GM12878 (cell line): ENCODE data around the gene RHEBL1. TPM values are rescaled to one million over a fixed set of nuclear protein-coding genes. Genes with fewer than 3 reads are reported as not detected.

ENCODE experiments used
- ATAC-seq: fragments of 200-7000 bp; cut with Tn5 transposase; 3 replicates; pipeline ENCODE4 v1.9.1; 2020; ENCODE audit warnings: mild to moderate bottlenecking, moderate library complexity
- BruUV-seq: library from RNA; stranded (reverse); fragments of 400-500 nt; replicated peaks from 2 replicates; lab custom pipeline; 2021; lab: Mats Ljungman, UMichigan
- CTCF ChIA-PET: fragments of 300-600 bp; sonication (Branson Sonifier 250); formaldehyde crosslinking; extraction: SDS; loops from one replicate; lab custom pipeline; 2021; ENCODE audit warnings: inconsistent platforms; lab: Yijun Ruan, JAX
- POLR2A ChIA-PET: fragments of 350-600 bp; formaldehyde crosslinking; extraction: SDS; loops from one replicate; lab custom pipeline; 2021; ENCODE audit warnings: inconsistent platforms; lab: Charles Lee
- RAD21 ChIA-PET: fragments of 300-600 bp; sonication (Branson Sonifier 250); formaldehyde crosslinking; loops from one replicate; lab custom pipeline; 2023; ENCODE audit warnings: antibody characterized with exemption; ENCODE audit not compliant: unreplicated experiment; lab: Charles Lee
- SMC1A ChIA-PET: fragments of 300-600 bp; sonication (Branson Sonifier 250); formaldehyde crosslinking; loops from one replicate; lab custom pipeline; 2023; ENCODE audit not compliant: unreplicated experiment, uncharacterized antibody; lab: Charles Lee
- DNase-seq: peaks from one replicate; pipeline ENCODE4 v3.0.0-alpha.2; 2011; ENCODE audit warnings: low read depth, low spot score
- FAIRE-seq: peaks from 3 replicates; lab custom pipeline; 2011; peaks lifted over from hg19 to GRCh38; lab: Jason Lieb, UNC
- H2AFZ ChIP-seq: 2 replicates; pipeline ENCODE4 v1.6.0; 2011; ENCODE audit warnings: low read depth, low read length, control low read depth; ENCODE audit not compliant: control insufficient read depth
- H3K27ac ChIP-seq: 2 replicates; pipeline ENCODE4 v1.5.1; 2011; ENCODE audit warnings: control low read depth; ENCODE audit not compliant: control insufficient read depth, insufficient read depth
- H3K27me3 ChIP-seq, 2 experiments: replicated peaks in 1 of 2; 2 replicates each; pipeline versions ENCODE4 v1.6.0 to v1.6.1; 2011; ENCODE audit warnings: low read length in 1 of 2; ENCODE audit not compliant: control insufficient read depth in 2 of 2, insufficient read depth in 2 of 2
- H3K36me3 ChIP-seq, 2 experiments: 2 replicates each; pipeline ENCODE4 v1.5.1; 2011; ENCODE audit warnings: low read length in 1 of 2; ENCODE audit not compliant: control insufficient read depth in 2 of 2, insufficient read depth in 2 of 2
- H3K4me1 ChIP-seq: 2 replicates; pipeline ENCODE4 v1.6.1; 2011; ENCODE audit warnings: mild to moderate bottlenecking, low read length, moderate library complexity, mixed read lengths; ENCODE audit not compliant: control insufficient read depth, insufficient read depth
- H3K4me2 ChIP-seq: 2 replicates; pipeline ENCODE4 v1.6.0; 2011; ENCODE audit warnings: control low read depth; ENCODE audit not compliant: control insufficient read depth, insufficient read depth
- H3K4me3 ChIP-seq: fragments of 200-600 bp; sonication (generic); 2 replicates; pipeline ENCODE4 v1.5.1; 2016
- H3K79me2 ChIP-seq: 2 replicates; pipeline ENCODE4 v1.6.0; 2011; ENCODE audit warnings: low read length; ENCODE audit not compliant: control insufficient read depth, insufficient read depth
- H3K9ac ChIP-seq: 2 replicates; pipeline ENCODE4 v1.8.0; 2011; ENCODE audit warnings: low read length, control low read depth, mixed read lengths; ENCODE audit not compliant: control insufficient read depth, insufficient read depth
- H3K9me3 ChIP-seq: replicated peaks from 3 replicates; pipeline ENCODE4 v1.5.1; 2011; ENCODE audit warnings: mild to moderate bottlenecking, low read length; ENCODE audit not compliant: control insufficient read depth, insufficient read depth
- H4K20me1 ChIP-seq: 2 replicates; pipeline ENCODE4 v1.6.0; 2011; ENCODE audit not compliant: control insufficient read depth, insufficient read depth
- CHD2 ChIP-seq: IDR thresholded peaks from 2 replicates; pipeline ENCODE4 v1.6.1; 2011; ENCODE audit warnings: low read depth, low read length, improper control_type of control experiment, borderline replicate concordance
- IKZF1 ChIP-seq: fragments of 450-650 bp; conservative IDR thresholded peaks from 2 replicates; pipeline ENCODE4 v1.6.1; 2017; ENCODE audit warnings: antibody characterized with exemption, mild to moderate bottlenecking
- JUND ChIP-seq: IDR thresholded peaks from 2 replicates; pipeline ENCODE4 v1.6.1; 2012; ENCODE audit warnings: low read depth, mild to moderate bottlenecking, low read length, improper control_type of control experiment, moderate library complexity
- KDM1A ChIP-seq: fragments of 200-600 bp; sonication (generic); IDR thresholded peaks from 2 replicates; pipeline ENCODE4 v1.6.1; 2016; ENCODE audit warnings: borderline replicate concordance
- MEF2A ChIP-seq: IDR thresholded peaks from 2 replicates; pipeline ENCODE4 v1.6.1; 2011; ENCODE audit warnings: low read depth, mild to moderate bottlenecking, low read length, moderate library complexity; ENCODE audit not compliant: insufficient read depth
- MTA2 ChIP-seq: fragments of 450-650 bp; IDR thresholded peaks from 2 replicates; pipeline ENCODE4 v1.6.1; 2016; ENCODE audit warnings: low read depth, mild to moderate bottlenecking, moderate library complexity
- MYB ChIP-seq: fragments of 150-350 bp; IDR thresholded peaks from 2 replicates; pipeline ENCODE4 v1.6.1; 2014; ENCODE audit warnings: mild to moderate bottlenecking, low read depth, low read length, borderline replicate concordance
- NBN ChIP-seq: fragments of 450-650 bp; IDR thresholded peaks from 2 replicates; pipeline ENCODE4 v1.6.1; 2016
- NFYB ChIP-seq: IDR thresholded peaks from 2 replicates; pipeline ENCODE4 v1.6.1; 2011; ENCODE audit warnings: low read depth, mild to moderate bottlenecking, low read length, improper control_type of control experiment, moderate library complexity; ENCODE audit not compliant: insufficient read depth
- SIX5 ChIP-seq: IDR thresholded peaks from 2 replicates; pipeline ENCODE4 v1.6.1; 2011; ENCODE audit warnings: mild to moderate bottlenecking, low read depth, low read length, moderate library complexity; ENCODE audit not compliant: severe bottlenecking
- SP1 ChIP-seq: IDR thresholded peaks from one replicate; pipeline ENCODE4 v1.6.1; 2011; ENCODE audit warnings: low read depth, low read length
- WRNIP1 ChIP-seq: IDR thresholded peaks from 2 replicates; pipeline ENCODE4 v1.6.1; 2011; ENCODE audit warnings: low read depth, low read length, improper control_type of control experiment, borderline replicate concordance
- YY1 ChIP-seq: IDR thresholded peaks from 2 replicates; pipeline ENCODE4 v1.6.1; 2011; ENCODE audit warnings: low read depth, mild to moderate bottlenecking, low read length
- WGBS: methylation state at CpG from one replicate; pipeline ENCODE4 v1.1.6; 2016; ENCODE audit warnings: low lambda C conversion rate; ENCODE audit not compliant: insufficient replicate concordance, insufficient coverage; ENCODE audit errors: missing lambda C conversion rate; 5-methylcytosine and 5-hydroxymethylcytosine counted together
- in situ Hi-C: fragments of 300-500 bp; cut with MboI; formaldehyde crosslinking; loops from 9 replicates; pipeline ENCODE4 v1.14.3; 2018; ENCODE audit warnings: mixed read lengths
- intact Hi-C: fragments of 100-400 bp; cut with micrococcal nuclease; formaldehyde crosslinking; loops from one replicate; pipeline ENCODE4 v1.14.2; 2022; ENCODE audit not compliant: unreplicated experiment
- polyA plus RNA-seq, 11 experiments: library from polyadenylated mRNA; depleted of rRNA in 4 of 11; unstranded in 6 of 11; stranded (reverse) in 5 of 11; fragments of >200 nt; fragmentation: Nextera tagmentation in 4 of 11; fragmentation: Illumina TruSeq in 1 of 11; extraction: Ambion mirVana in 4 of 11; extraction: Trizol in 1 of 11; gene quantifications; 1 replicate in 1 of 11; 2 replicates in 10 of 11; pipeline versions ENCODE4 v1.2.1 to v1.2.3, GENCODE V29; 2011 to 2016; ENCODE audit warnings: inconsistent platforms in 2 of 11, missing spikeins in 2 of 11, low read depth in 1 of 11
- total RNA-seq, 4 experiments: library from RNA; depleted of rRNA in 3 of 4; stranded (reverse); fragments of >200 nt in 3 of 4; fragmentation: Illumina TruSeq in 1 of 4; extraction: Trizol in 1 of 4; gene quantifications; 2 replicates each; pipeline versions ENCODE4 v1.2.1 to v1.2.3, GENCODE V29; 2013 to 2021
- TF ChIP-seq, protein P1 (sequence below): IDR thresholded peaks from 2 replicates; pipeline ENCODE4 v1.6.1; 2012; ENCODE audit warnings: low read depth, low read length, improper control_type of control experiment
- TF ChIP-seq, protein P2 (sequence below): fragments of 450-650 bp; IDR thresholded peaks from 2 replicates; pipeline ENCODE4 v1.6.1; 2017; ENCODE audit warnings: mild to moderate bottlenecking

Gene RHEBL1
- total and polyA plus RNA-seq, 10 of the 15 experiments (the other 5 are each of a cell fraction or from before 2014, with no cell fraction given), result 5.9 to 18.7 (median 12.0) TPM

DNA sequence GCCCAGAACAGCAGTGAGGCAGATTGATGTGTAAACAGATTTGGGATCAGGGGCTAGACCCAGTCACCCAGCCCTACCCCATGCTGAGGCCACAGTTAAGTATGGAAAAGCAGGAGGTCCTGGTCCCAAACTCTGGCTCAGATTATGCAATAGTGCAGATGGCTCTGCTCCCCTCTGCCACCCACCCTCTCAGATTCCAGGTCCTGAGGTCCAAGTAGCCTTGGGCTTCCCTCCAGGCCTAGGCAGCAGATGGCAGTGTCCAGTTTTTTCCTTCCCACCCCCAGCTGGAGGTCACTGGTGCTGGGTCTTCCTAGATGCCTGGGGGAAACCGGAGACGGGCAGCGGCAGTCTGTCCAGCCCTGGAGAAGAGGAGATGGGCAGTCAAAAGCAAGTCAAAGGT lies 27.6 kb upstream of the RHEBL1 start:
- Histone ChIP-seq H3K27me3 (peaks cover 10 to 14% of the 10 kb centered on the region in 2 experiments), H3K4me3 (no peak overlapping the region), H4K20me1 (no peaks in the 10 kb centered on the region), H3K36me3 (peaks cover 5 to 11% of the 10 kb centered on the region in 2 experiments), H3K4me1 (no peaks in the 10 kb centered on the region), H3K9ac (no peak overlapping the region), H3K27ac (no peak overlapping the region), H3K9me3 (no peaks in the 10 kb centered on the region), H3K79me2 (no peaks in the 10 kb centered on the region), H3K4me2 (no peak overlapping the region), H2AFZ (no peak overlapping the region)
- FAIRE-seq (no peak), DNase-seq (no peak), ATAC-seq (no peak)
- in situ Hi-C loops, result no loop called here
- 75% methylated on average over 3 of the region's 3 CpGs for WGBS
- ChIA-PET RAD21 (interaction anchor here (1.0 to 5.9 kb wide), 5 partner anchors 9 to 100 kb away, joined by 3 to 66 read pairs (median 23); no protein-coding TSS in a partner anchor), SMC1A (interaction anchor here (1.8 to 6.8 kb wide), 5 partner anchors 9 to 139 kb away, joined by 12 to 64 read pairs (median 20); partner anchors contain the start of gene LMBR1L), POLR2A (interaction anchor here (0.5 to 1.3 kb wide), 3 partner anchors 9 to 34 kb away, joined by 4 to 6 read pairs (median 4); partner anchors contain the start of gene TUBA1B), CTCF (interaction anchor here (1.0 to 12.2 kb wide), 13 partner anchors 10 to 142 kb away, joined by 3 to 244 read pairs (median 14); partner anchors contain the start of genes LMBR1L, RHEBL1 and TUBA1B)
- TF ChIP-seq KDM1A (no peak), YY1 (no peak), CHD2 (no peak), MTA2 (no peak), NFYB (no peak), SIX5 (no peak), IKZF1 (no peak), NBN (no peak), JUND (no peak), MYB (no peak), MEF2A (no peak), WRNIP1 (no peak), SP1 (no peak)
- TF ChIP-seq, protein P1, sequence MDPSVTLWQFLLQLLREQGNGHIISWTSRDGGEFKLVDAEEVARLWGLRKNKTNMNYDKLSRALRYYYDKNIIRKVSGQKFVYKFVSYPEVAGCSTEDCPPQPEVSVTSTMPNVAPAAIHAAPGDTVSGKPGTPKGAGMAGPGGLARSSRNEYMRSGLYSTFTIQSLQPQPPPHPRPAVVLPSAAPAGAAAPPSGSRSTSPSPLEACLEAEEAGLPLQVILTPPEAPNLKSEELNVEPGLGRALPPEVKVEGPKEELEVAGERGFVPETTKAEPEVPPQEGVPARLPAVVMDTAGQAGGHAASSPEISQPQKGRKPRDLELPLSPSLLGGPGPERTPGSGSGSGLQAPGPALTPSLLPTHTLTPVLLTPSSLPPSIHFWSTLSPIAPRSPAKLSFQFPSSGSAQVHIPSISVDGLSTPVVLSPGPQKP, result no peak
- TF ChIP-seq, protein P2, sequence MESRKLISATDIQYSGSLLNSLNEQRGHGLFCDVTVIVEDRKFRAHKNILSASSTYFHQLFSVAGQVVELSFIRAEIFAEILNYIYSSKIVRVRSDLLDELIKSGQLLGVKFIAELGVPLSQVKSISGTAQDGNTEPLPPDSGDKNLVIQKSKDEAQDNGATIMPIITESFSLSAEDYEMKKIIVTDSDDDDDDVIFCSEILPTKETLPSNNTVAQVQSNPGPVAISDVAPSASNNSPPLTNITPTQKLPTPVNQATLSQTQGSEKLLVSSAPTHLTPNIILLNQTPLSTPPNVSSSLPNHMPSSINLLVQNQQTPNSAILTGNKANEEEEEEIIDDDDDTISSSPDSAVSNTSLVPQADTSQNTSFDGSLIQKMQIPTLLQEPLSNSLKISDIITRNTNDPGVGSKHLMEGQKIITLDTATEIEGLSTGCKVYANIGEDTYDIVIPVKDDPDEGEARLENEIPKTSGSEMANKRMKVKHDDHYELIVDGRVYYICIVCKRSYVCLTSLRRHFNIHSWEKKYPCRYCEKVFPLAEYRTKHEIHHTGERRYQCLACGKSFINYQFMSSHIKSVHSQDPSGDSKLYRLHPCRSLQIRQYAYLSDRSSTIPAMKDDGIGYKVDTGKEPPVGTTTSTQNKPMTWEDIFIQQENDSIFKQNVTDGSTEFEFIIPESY, result no peak
- intact Hi-C loops, result no loop called here
- BruUV-seq, result no TSS peak
